GM13976 (cell line): Measurements from ENCODE around the gene TNS3.

Source experiments
- DNase-seq: peaks from one replicate; pipeline ENCODE4 v3.0.0; 2012; ENCODE audit warnings: low spot score
- in situ Hi-C: fragments of 300-500 bp; cut with MboI; formaldehyde crosslinking; loops from one replicate; pipeline ENCODE4 v1.12.0; 2022; ENCODE audit warnings: low sequenced_read_pairs, mixed read lengths, inconsistent platforms; ENCODE audit not compliant: unreplicated experiment
- TF ChIP-seq, protein P1 (sequence below): IDR thresholded peaks from 2 replicates; pipeline ENCODE4 v1.5.1; 2012; ENCODE audit warnings: borderline replicate concordance, mild to moderate bottlenecking; ENCODE audit not compliant: insufficient read depth; ENCODE audit errors: extremely low read depth, missing control alignments, control extremely low read depth

TNS3 gene

DNA sequence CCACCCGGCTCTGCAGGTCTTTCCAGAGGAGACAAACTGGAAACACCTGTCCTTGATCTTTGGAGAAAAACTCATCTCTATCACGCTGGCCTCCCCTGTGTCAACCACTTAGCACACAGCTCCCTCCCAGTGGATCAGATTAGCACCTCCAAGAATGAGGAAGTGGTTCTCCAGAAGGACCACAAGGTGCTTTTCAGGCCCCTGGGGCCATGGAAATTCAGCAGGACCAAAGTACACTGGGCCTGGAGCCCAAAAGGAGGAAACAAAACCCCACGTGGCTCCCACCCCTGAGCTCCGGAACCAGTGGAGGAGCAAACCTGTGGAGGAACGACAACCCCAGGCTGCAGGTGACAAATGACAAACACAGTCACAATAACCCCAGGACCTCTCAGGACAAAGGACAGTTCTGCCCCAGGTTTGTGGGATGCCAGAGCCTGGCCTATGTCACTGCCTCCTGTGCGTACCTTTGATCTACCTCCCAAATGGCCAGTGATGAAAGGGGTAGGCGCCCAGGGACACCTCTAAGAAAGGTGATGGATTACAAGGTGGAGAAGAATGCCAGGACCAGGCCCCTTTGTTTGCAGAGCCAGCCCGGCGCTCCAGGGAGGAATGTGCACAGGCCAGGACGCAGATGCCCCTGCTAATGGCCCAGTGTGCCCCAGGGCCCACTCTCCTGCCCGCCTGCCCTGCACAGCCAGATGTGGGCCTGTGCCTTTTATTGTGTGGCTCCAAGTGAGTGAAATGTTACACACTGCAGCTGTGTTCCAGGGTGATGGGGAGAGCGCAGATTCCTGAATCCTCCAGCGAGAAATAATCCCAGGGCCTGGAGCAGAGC is 5.7 kb downstream of the TNS3 start:
- in situ Hi-C loops, result no loop called here
- no peak for DNase-seq
- TF ChIP-seq, protein P1, sequence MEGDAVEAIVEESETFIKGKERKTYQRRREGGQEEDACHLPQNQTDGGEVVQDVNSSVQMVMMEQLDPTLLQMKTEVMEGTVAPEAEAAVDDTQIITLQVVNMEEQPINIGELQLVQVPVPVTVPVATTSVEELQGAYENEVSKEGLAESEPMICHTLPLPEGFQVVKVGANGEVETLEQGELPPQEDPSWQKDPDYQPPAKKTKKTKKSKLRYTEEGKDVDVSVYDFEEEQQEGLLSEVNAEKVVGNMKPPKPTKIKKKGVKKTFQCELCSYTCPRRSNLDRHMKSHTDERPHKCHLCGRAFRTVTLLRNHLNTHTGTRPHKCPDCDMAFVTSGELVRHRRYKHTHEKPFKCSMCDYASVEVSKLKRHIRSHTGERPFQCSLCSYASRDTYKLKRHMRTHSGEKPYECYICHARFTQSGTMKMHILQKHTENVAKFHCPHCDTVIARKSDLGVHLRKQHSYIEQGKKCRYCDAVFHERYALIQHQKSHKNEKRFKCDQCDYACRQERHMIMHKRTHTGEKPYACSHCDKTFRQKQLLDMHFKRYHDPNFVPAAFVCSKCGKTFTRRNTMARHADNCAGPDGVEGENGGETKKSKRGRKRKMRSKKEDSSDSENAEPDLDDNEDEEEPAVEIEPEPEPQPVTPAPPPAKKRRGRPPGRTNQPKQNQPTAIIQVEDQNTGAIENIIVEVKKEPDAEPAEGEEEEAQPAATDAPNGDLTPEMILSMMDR, result no peak

DNA sequence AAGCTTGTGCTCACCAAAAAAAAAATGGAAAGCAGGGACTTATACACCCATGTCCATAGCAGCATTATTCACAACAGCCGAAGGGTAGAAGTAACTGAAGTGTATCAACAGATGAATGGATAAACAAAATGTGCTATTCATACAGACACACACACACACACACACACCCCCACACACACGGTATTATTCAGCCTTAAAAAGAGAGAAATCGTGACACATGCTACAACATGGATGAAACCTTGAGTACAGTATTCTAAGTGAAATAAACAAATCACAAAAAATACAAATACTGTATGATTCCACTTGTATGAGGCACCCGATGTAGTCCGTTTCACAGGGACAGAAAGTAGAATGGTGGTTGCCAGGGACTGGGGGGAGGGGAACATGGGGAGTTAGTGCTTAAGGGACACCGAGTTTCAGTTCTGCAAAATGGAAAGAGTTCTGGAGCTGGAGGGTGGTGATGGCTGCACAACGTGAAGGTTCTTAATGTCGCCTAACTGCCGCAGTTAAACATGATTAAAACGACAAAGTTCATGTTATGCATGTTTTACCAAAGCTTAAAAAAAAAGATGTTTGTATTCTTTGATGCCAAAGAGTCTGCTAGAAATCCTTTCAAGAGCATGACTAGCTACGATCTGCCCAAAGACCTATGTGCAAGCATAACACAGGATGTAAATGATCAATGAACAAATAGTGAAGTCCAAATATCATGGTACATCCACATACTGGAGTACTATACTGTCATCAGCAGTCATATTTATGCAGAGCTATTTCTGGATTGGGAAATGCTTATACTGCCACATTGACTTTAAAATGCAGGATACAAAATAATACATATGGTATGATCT is 7.2 kb downstream of the TNS3 start:
- in situ Hi-C loops, result no loop called here
- no peak for DNase-seq
- TF ChIP-seq, protein P1, result no peak

DNA sequence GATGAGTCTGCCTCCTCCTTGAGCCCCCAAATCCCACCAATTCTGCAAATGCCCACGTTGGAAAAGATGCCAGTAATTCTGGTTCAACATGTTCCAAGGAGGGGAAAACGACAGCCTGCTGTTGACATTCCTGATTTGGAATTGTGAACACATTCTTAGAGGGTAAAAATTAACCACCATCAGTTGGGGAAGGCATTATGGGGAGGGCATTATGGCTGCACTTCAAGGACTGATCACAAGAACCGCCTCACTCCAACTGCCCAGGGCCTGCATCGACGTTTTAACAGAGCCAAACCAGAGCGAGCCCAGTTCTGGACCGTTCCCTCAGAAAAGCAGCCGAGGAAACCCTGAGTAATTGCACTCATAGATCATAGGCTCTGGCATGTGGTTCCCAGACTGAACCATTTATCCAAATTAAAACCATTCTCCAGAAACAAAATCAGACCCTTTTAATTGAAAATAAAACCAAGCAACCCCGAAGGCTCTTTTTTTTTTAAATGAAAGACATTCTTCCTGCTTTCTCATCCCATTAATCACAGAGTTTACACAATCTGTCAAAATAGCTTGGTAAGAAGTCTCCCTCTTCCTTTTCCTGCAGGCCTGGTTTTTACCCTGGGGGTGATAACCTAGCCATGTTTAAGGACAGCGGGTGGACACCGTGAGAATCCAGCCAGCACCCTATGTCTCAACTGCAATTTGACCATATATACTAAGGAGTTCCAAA is 8.0 kb downstream of the TNS3 start:
- in situ Hi-C loops, result no loop called here
- no peak for DNase-seq

DNA sequence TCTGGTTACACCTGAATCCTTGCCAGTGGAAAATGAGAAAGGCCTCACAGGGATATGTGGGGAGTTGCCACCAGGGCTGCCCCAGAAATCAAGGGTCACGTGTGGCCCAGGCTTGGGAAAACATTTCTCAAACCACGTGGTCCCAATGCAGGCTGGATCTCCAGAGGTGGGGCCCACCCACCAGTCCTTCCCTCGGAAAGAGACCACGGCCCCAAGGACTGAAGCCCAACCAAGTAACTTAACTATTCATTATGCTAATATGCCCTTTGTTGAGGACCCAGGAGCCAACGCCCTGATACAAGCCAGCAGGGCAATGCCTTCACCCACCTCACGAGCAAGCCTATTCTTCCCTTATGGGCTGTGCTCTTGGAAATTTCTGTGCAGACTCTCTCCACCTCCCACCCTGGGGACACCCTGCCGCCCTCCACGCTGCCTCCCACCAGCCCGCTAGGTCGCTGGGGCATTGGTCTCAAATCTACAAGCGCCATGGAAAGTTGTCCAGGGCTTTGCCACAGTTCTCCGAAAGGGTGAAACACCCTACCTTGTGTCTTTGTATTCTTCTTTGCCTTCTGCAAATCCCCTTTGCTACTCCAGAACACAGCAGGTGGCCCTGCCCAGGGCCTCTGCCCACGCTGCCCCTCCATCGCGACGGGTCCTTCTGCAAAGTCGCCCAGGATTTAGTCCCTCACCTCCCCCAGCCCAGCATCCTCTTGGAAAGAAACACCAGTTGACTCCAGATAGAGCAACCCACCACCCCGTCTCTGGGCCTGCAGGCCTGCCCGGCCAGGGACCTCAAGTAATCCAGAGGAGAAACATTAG is 8.8 kb downstream of the TNS3 start:
- no peak for DNase-seq
- in situ Hi-C loops, result no loop called here
- TF ChIP-seq, protein P1, result no peak

More for the DNA sequence above, 8.0 kb downstream of the TNS3 start:
- TF ChIP-seq, protein P1, result no peak

DNA sequence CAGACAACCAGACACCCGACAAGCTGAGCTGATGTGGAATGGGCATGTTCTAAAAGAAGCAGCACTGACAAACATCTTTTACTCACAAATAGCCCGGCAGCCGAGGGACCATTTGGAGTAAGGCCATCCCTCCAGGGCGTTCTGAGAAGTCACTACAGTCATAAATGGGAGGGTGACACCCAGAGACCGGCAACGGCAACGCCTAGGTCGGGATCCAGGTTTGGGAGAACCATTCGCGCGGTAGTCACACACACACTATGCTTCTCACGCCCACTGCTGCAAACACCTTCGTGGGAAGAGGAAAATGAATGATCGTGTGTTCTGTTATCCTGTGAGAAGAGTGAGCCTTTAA is 9.8 kb downstream of the TNS3 start:
- in situ Hi-C loops, result no loop called here
- no peak for DNase-seq
- TF ChIP-seq, protein P1, result no peak
